HCT116 (cell line): ENCODE measurements around the gene FNDC4. TPM values are rescaled to one million over a fixed set of nuclear protein-coding genes. Genes with fewer than 3 reads are reported as not detected.

Source experiments
- ATAC-seq: fragments of 200-7000 bp; cut with Tn5 transposase; 2 replicates; pipeline ENCODE4 v1.9.1; 2020; ENCODE audit warnings: mild to moderate bottlenecking, moderate library complexity
- BruUV-seq: library from RNA; stranded (reverse); fragments of 400-500 nt; replicated peaks from 2 replicates; lab custom pipeline; 2021; lab: Mats Ljungman, UMichigan
- CTCF ChIA-PET: fragments of 300-600 bp; sonication (Branson Sonifier 250); formaldehyde crosslinking; loops from one replicate; lab custom pipeline; 2021; ENCODE audit warnings: antibody characterized with exemption; lab: Charles Lee
- POLR2A ChIA-PET: fragments of 300-600, 350-600 bp; sonication (Branson Sonifier 250); formaldehyde crosslinking; loops from one replicate; lab custom pipeline; 2021; ENCODE audit warnings: antibody characterized with exemption; lab: Charles Lee
- RAD21 ChIA-PET, 2 experiments: fragments of 300-600 bp; sonication (Branson Sonifier 250); formaldehyde crosslinking; loops; one replicate each; lab custom pipeline; 2023; ENCODE audit warnings: low total read pairs in 2 of 2; ENCODE audit not compliant: uncharacterized antibody in 2 of 2, unreplicated experiment in 2 of 2, low non-redundant PET in 1 of 2; lab: Charles Lee
- DNase-seq: peaks from one replicate; pipeline ENCODE4 v3.0.0-alpha.2; 2010; ENCODE audit warnings: low read depth, low spot score
- H2AFZ ChIP-seq: fragments of 200-600 bp; shearing (Covaris generic), sonication (generic); 2 replicates; pipeline ENCODE4 v1.6.1; 2017; ENCODE audit warnings: low read depth, mixed run types, mixed read lengths, antibody characterized with exemption, low read length; ENCODE audit not compliant: poor library complexity, severe bottlenecking
- H3K27ac ChIP-seq: 2 replicates; pipeline ENCODE4 v1.5.1; 2012; ENCODE audit warnings: low read depth, low read length
- H3K27me3 ChIP-seq: fragments of 200-600 bp; sonication (generic); 2 replicates; pipeline ENCODE4 v1.6.1; 2016; ENCODE audit warnings: mixed run types, low read length, mixed read lengths; ENCODE audit not compliant: insufficient read depth
- H3K36me3 ChIP-seq, 2 experiments: fragments of 200-500 bp in 1 of 2; fragments of 200-600 bp in 1 of 2; sonication (Bioruptor generic) in 1 of 2; sonication (generic) in 1 of 2; 2 replicates each; pipeline versions ENCODE4 v1.5.1 to v1.6.1; 2014 to 2016; ENCODE audit warnings: low read length in 2 of 2, inconsistent platforms in 1 of 2, mixed read lengths in 1 of 2, mixed run types in 1 of 2; ENCODE audit not compliant: insufficient read depth in 2 of 2, control insufficient read depth in 1 of 2
- H3K4me1 ChIP-seq, 2 experiments: fragments of 200-600 bp in 1 of 2; sonication (generic) in 1 of 2; 2 replicates each; pipeline versions ENCODE4 v1.5.1 to v1.6.1; 2012 to 2017; ENCODE audit warnings: low read length in 2 of 2, inconsistent platforms in 1 of 2, mild to moderate bottlenecking in 1 of 2, mixed read lengths in 1 of 2, mixed run types in 1 of 2, moderate library complexity in 1 of 2; ENCODE audit not compliant: insufficient read depth in 2 of 2, control insufficient read depth in 1 of 2
- H3K4me2 ChIP-seq: fragments of 200-600 bp; sonication (generic); 2 replicates; pipeline ENCODE4 v1.6.1; 2017; ENCODE audit warnings: mixed run types, low read length, mixed read lengths
- H3K4me3 ChIP-seq, 2 experiments: fragments of 200-600 bp in 1 of 2; sonication (generic) in 1 of 2; replicated peaks in 1 of 2; 2 replicates each; pipeline ENCODE4 v1.5.1; 2011 to 2016; ENCODE audit warnings: low read length in 2 of 2, control low read depth in 1 of 2, low read depth in 1 of 2, mild to moderate bottlenecking in 1 of 2, mixed read lengths in 1 of 2, mixed run types in 1 of 2
- H3K79me2 ChIP-seq: fragments of 200-600 bp; sonication (generic); 2 replicates; pipeline ENCODE4 v1.6.1; 2017; ENCODE audit warnings: mild to moderate bottlenecking, mixed run types, low read length, moderate library complexity, mixed read lengths; ENCODE audit not compliant: insufficient read depth
- H3K9ac ChIP-seq: fragments of 200-600 bp; sonication (generic); 2 replicates; pipeline ENCODE4 v1.6.1; 2016; ENCODE audit warnings: low read length, mixed read lengths
- H3K9me2 ChIP-seq: fragments of 200-600 bp; sonication (generic), shearing (Covaris generic); 2 replicates; pipeline ENCODE4 v1.6.1; 2017; ENCODE audit warnings: mixed run types, mild to moderate bottlenecking, moderate library complexity; ENCODE audit not compliant: insufficient read depth
- H3K9me3 ChIP-seq, 2 experiments: fragments of 200-500 bp in 1 of 2; fragments of 200-600 bp in 1 of 2; sonication (Bioruptor generic) in 1 of 2; sonication (generic) in 1 of 2; 2 replicates each; pipeline ENCODE4 v1.6.1; 2014 to 2017; ENCODE audit warnings: low read length in 2 of 2, mixed read lengths in 2 of 2, inconsistent platforms in 1 of 2, low read depth in 1 of 2, mild to moderate bottlenecking in 1 of 2, mixed run types in 1 of 2, moderate library complexity in 1 of 2; ENCODE audit not compliant: control insufficient read depth in 1 of 2, insufficient read depth in 1 of 2
- H4K20me1 ChIP-seq: fragments of 200-600 bp; sonication (generic), shearing (Covaris generic); 2 replicates; pipeline ENCODE4 v1.6.1; 2017; ENCODE audit warnings: mixed run types, mild to moderate bottlenecking, moderate library complexity; ENCODE audit not compliant: insufficient read depth
- EGR1 ChIP-seq: IDR thresholded peaks from 2 replicates; pipeline ENCODE4 v1.6.1; 2012; ENCODE audit warnings: low read depth
- ELF1 ChIP-seq: IDR thresholded peaks from 2 replicates; pipeline ENCODE4 v1.6.1; 2012; ENCODE audit warnings: low read depth, borderline replicate concordance
- EZH2 ChIP-seq: fragments of 200-600 bp; sonication (generic); IDR thresholded peaks from 2 replicates; pipeline ENCODE4 v1.6.1; 2017; ENCODE audit warnings: antibody characterized with exemption, mixed run types
- EZH2phosphoT487 ChIP-seq: fragments of 200-600 bp; IDR thresholded peaks from 2 replicates; pipeline ENCODE4 v1.6.1; 2018; ENCODE audit warnings: antibody characterized with exemption, borderline replicate concordance
- JUND ChIP-seq: IDR thresholded peaks from 2 replicates; pipeline ENCODE4 v1.6.1; 2012
- POLR2AphosphoS5 ChIP-seq: IDR thresholded peaks from 2 replicates; pipeline ENCODE4 v1.6.1; 2011; ENCODE audit warnings: mild to moderate bottlenecking, low read depth, low read length, moderate library complexity
- intact Hi-C: fragments of 100-400 bp; cut with micrococcal nuclease; formaldehyde crosslinking; loops from 2 replicates; pipeline ENCODE4 v1.10.0; 2022
- total RNA-seq: library from RNA; stranded (reverse); gene quantifications from one replicate; pipeline ENCODE4 v1.2.1, GENCODE V29; 2021; ENCODE audit not compliant: unreplicated experiment
- TF ChIP-seq, protein P1 (sequence below): IDR thresholded peaks from 2 replicates; pipeline ENCODE4 v1.6.1; 2011; ENCODE audit warnings: mild to moderate bottlenecking, low read length, moderate library complexity; ENCODE audit not compliant: insufficient replicate concordance; ENCODE audit errors: extremely low read depth
- TF ChIP-seq, protein P2 (sequence below), 3 experiments: fragments of 200-600 bp in 1 of 3; sonication (generic) in 1 of 3; IDR thresholded peaks in 2 of 3; conservative IDR thresholded peaks in 1 of 3; 2 replicates each; pipeline ENCODE4 v1.5.1; 2012 to 2017; ENCODE audit warnings: low read depth in 2 of 3, low read length in 2 of 3, antibody characterized with exemption in 1 of 3, borderline replicate concordance in 1 of 3, control low read depth in 1 of 3, mild to moderate bottlenecking in 1 of 3, mixed read lengths in 1 of 3, mixed run types in 1 of 3, moderate library complexity in 1 of 3; ENCODE audit not compliant: insufficient read depth in 1 of 3
- TF ChIP-seq, protein P3 (sequence below): IDR thresholded peaks from 2 replicates; pipeline ENCODE4 v1.6.1; 2012

FNDC4 gene
- total RNA-seq, 1 experiment from 2014 or later: 3.3 TPM

DNA sequence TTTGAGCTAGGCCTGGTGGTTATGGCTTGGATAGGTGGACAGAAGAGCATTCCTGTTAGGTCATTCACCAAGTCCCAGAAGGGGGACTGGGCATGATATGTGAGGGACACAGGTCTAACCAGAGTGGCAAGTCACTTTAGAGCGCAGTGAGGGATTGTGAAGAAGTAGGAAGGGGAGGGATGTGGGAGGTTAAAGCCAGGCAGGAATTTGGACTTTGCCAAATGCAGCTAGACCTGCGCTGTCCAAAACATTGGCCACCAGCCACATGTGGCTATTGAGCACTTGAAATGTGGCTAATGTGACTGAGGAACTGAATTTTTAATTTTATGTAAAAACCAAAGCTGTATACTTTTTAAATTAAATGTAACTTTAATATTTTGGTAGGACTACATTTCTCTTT is 25.3 kb upstream of the FNDC4 start (continued):
- no peak for TF ChIP-seq EZH2phosphoT487
- TF ChIP-seq, protein P1, sequence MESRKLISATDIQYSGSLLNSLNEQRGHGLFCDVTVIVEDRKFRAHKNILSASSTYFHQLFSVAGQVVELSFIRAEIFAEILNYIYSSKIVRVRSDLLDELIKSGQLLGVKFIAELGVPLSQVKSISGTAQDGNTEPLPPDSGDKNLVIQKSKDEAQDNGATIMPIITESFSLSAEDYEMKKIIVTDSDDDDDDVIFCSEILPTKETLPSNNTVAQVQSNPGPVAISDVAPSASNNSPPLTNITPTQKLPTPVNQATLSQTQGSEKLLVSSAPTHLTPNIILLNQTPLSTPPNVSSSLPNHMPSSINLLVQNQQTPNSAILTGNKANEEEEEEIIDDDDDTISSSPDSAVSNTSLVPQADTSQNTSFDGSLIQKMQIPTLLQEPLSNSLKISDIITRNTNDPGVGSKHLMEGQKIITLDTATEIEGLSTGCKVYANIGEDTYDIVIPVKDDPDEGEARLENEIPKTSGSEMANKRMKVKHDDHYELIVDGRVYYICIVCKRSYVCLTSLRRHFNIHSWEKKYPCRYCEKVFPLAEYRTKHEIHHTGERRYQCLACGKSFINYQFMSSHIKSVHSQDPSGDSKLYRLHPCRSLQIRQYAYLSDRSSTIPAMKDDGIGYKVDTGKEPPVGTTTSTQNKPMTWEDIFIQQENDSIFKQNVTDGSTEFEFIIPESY: no peak

DNA sequence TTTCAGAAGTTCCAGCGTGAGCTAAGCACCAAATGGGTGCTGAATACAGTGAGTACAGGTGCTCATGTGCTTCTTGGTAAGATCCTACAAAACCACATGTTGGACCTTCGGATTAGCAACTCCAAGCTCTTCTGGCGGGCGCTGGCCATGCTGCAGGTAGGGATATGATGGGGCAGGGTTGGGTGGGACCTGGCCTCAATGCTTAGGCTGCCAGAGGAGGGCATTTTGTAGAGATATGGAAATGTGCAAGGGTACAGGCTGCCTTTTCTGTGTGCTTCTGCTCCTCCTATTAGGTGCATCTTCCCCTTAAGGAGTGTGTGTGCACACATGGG is 23.7 kb upstream of the FNDC4 start:
- H3K79me2 ChIP-seq: no peaks in the 10 kb centered on the region
- no peaks in the 10 kb centered on the region for H3K9me3 ChIP-seq
- H4K20me1 ChIP-seq: no peaks in the 10 kb centered on the region
- H3K4me1 ChIP-seq: no peaks in the 10 kb centered on the region
- H3K4me3 ChIP-seq: no peak overlapping the region
- no peak overlapping the region for H3K4me2 ChIP-seq
- no peak overlapping the region for H2AFZ ChIP-seq
- no peaks in the 10 kb centered on the region for H3K36me3 ChIP-seq
- no peak for DNase-seq
- H3K27ac ChIP-seq: no peak overlapping the region
- TF ChIP-seq POLR2AphosphoS5 (no peak), EGR1 (no peak), EZH2 (no peak), JUND (no peak), ELF1 (no peak)
- TF ChIP-seq, protein P2, sequence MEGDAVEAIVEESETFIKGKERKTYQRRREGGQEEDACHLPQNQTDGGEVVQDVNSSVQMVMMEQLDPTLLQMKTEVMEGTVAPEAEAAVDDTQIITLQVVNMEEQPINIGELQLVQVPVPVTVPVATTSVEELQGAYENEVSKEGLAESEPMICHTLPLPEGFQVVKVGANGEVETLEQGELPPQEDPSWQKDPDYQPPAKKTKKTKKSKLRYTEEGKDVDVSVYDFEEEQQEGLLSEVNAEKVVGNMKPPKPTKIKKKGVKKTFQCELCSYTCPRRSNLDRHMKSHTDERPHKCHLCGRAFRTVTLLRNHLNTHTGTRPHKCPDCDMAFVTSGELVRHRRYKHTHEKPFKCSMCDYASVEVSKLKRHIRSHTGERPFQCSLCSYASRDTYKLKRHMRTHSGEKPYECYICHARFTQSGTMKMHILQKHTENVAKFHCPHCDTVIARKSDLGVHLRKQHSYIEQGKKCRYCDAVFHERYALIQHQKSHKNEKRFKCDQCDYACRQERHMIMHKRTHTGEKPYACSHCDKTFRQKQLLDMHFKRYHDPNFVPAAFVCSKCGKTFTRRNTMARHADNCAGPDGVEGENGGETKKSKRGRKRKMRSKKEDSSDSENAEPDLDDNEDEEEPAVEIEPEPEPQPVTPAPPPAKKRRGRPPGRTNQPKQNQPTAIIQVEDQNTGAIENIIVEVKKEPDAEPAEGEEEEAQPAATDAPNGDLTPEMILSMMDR (IDR thresholded peaks at IDR 0.05 in 2 of 3, conservative IDR thresholded peaks at IDR 0.05 in 1 of 3; ENCODE audit: borderline replicate concordance in 1 of 3, insufficient read depth in 1 of 3, low read depth in 2 of 3, low read length in 2 of 3): no peak
- TF ChIP-seq, protein P3, sequence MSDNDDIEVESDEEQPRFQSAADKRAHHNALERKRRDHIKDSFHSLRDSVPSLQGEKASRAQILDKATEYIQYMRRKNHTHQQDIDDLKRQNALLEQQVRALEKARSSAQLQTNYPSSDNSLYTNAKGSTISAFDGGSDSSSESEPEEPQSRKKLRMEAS: no peak
- TF ChIP-seq, all 23 proteins: peak for 0
- Histone ChIP-seq H3K9ac (no peak overlapping the region), H3K9me2 (no peaks in the 10 kb centered on the region), H3K27me3 (no peaks in the 10 kb centered on the region)
- ChIA-PET CTCF (no interaction called here), POLR2A (no interaction called here), RAD21 (no interaction called here)
- intact Hi-C loops: no loop called here
- ATAC-seq: no peak
- no TSS peak for BruUV-seq
